Epithelial cell of esophagus (primary cell): Measurements from ENCODE around the gene TMEM217.
"Not testable (repeated sequence)": the region's sequence is repeated elsewhere in the genome, so short reads cannot be mapped to it uniquely, and the experiment has no call there.

Experiments
- DNase-seq: peaks from one replicate; pipeline ENCODE4 v3.0.0; 2010; ENCODE audit warnings: low read depth
- H3K4me3 ChIP-seq: 2 replicates; pipeline ENCODE4 v1.5.1; 2011; ENCODE audit warnings: mild to moderate bottlenecking, low read length, control low read depth
- CTCF ChIP-seq: IDR thresholded peaks from 2 replicates; pipeline ENCODE4 v1.5.1; 2011; ENCODE audit warnings: low read depth, mild to moderate bottlenecking, low read length, control low read depth, inconsistent platforms; ENCODE audit not compliant: insufficient read depth; ENCODE audit errors: missing control alignments

The TMEM217 gene

GRCh38 chr6:37182736-37183590 is 75.0 kb downstream of the TMEM217 start:
- no peak for DNase-seq

GRCh38 chr6:37180610-37181009 is 77.3 kb downstream of the TMEM217 start:
- not testable (repeated sequence) for DNase-seq, H3K4me3 ChIP-seq

More at GRCh38 chr6:37182736-37183590, 75.0 kb downstream of the TMEM217 start:
- H3K4me3 ChIP-seq, result no peak overlapping the region
- TF ChIP-seq CTCF, result no peak

GRCh38 chr6:37180075-37180474 is 77.9 kb downstream of the TMEM217 start:
- no peak for DNase-seq
- no peak overlapping the region for H3K4me3 ChIP-seq
- TF ChIP-seq CTCF, result no peak

- no peak for TF ChIP-seq CTCF
- DNase-seq, result no peak
- no peak overlapping the region for H3K4me3 ChIP-seq
Measured at GRCh38 chr6:37177935-37178517, 79.9 kb downstream of the TMEM217 start.

GRCh38 chr6:37177077-37177934 is 80.6 kb downstream of the TMEM217 start:
- DNase-seq, result no peak
- H3K4me3 ChIP-seq, result no peak overlapping the region
- TF ChIP-seq CTCF, result no peak

GRCh38 chr6:37176268-37177076 is 81.5 kb downstream of the TMEM217 start:
- peak; percentile 50 for DNase-seq
- TF ChIP-seq CTCF, result no peak
- no peak overlapping the region for H3K4me3 ChIP-seq
